ENCODE measurements around the gene FNTB. TPM values are rescaled to one million over a fixed set of nuclear protein-coding genes. Genes with fewer than 3 reads are reported as not detected.

FNTB gene
- total and polyA plus RNA-seq, 2 of the 8 experiments (the other 6 are each of a cell fraction or from before 2014, with no cell fraction given) = 16.0 to 20.7 TPM

DNA sequence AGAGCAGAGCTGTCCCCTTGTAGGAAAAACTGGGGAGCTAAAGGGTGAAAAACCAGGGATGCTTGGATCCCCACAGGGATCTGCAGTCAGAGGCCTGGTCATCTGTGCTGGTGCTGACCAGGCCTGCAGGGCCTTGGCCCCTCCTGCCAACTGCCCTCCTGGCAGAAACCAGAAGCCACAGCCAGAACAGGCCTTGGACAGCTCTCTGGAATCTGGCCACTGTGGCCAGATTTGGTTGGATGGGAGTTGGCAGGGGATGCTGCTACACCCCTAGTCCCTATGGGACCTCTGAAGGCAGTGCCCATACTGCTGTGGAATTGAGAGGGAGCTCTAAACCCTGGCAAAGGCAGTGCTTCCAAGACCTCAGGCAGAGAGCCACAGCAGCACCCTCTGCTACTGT is 35.0 kb upstream of the FNTB start (continued):
- TF ChIP-seq, protein P1, sequence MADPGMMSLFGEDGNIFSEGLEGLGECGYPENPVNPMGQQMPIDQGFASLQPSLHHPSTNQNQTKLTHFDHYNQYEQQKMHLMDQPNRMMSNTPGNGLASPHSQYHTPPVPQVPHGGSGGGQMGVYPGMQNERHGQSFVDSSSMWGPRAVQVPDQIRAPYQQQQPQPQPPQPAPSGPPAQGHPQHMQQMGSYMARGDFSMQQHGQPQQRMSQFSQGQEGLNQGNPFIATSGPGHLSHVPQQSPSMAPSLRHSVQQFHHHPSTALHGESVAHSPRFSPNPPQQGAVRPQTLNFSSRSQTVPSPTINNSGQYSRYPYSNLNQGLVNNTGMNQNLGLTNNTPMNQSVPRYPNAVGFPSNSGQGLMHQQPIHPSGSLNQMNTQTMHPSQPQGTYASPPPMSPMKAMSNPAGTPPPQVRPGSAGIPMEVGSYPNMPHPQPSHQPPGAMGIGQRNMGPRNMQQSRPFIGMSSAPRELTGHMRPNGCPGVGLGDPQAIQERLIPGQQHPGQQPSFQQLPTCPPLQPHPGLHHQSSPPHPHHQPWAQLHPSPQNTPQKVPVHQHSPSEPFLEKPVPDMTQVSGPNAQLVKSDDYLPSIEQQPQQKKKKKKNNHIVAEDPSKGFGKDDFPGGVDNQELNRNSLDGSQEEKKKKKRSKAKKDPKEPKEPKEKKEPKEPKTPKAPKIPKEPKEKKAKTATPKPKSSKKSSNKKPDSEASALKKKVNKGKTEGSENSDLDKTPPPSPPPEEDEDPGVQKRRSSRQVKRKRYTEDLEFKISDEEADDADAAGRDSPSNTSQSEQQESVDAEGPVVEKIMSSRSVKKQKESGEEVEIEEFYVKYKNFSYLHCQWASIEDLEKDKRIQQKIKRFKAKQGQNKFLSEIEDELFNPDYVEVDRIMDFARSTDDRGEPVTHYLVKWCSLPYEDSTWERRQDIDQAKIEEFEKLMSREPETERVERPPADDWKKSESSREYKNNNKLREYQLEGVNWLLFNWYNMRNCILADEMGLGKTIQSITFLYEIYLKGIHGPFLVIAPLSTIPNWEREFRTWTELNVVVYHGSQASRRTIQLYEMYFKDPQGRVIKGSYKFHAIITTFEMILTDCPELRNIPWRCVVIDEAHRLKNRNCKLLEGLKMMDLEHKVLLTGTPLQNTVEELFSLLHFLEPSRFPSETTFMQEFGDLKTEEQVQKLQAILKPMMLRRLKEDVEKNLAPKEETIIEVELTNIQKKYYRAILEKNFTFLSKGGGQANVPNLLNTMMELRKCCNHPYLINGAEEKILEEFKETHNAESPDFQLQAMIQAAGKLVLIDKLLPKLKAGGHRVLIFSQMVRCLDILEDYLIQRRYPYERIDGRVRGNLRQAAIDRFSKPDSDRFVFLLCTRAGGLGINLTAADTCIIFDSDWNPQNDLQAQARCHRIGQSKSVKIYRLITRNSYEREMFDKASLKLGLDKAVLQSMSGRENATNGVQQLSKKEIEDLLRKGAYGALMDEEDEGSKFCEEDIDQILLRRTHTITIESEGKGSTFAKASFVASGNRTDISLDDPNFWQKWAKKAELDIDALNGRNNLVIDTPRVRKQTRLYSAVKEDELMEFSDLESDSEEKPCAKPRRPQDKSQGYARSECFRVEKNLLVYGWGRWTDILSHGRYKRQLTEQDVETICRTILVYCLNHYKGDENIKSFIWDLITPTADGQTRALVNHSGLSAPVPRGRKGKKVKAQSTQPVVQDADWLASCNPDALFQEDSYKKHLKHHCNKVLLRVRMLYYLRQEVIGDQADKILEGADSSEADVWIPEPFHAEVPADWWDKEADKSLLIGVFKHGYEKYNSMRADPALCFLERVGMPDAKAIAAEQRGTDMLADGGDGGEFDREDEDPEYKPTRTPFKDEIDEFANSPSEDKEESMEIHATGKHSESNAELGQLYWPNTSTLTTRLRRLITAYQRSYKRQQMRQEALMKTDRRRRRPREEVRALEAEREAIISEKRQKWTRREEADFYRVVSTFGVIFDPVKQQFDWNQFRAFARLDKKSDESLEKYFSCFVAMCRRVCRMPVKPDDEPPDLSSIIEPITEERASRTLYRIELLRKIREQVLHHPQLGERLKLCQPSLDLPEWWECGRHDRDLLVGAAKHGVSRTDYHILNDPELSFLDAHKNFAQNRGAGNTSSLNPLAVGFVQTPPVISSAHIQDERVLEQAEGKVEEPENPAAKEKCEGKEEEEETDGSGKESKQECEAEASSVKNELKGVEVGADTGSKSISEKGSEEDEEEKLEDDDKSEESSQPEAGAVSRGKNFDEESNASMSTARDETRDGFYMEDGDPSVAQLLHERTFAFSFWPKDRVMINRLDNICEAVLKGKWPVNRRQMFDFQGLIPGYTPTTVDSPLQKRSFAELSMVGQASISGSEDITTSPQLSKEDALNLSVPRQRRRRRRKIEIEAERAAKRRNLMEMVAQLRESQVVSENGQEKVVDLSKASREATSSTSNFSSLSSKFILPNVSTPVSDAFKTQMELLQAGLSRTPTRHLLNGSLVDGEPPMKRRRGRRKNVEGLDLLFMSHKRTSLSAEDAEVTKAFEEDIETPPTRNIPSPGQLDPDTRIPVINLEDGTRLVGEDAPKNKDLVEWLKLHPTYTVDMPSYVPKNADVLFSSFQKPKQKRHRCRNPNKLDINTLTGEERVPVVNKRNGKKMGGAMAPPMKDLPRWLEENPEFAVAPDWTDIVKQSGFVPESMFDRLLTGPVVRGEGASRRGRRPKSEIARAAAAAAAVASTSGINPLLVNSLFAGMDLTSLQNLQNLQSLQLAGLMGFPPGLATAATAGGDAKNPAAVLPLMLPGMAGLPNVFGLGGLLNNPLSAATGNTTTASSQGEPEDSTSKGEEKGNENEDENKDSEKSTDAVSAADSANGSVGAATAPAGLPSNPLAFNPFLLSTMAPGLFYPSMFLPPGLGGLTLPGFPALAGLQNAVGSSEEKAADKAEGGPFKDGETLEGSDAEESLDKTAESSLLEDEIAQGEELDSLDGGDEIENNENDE (IDR thresholded peaks at IDR 0.05; ENCODE audit: insufficient replicate concordance, low read length) = no peak
- no peak for TF ChIP-seq SIRT6 (IDR thresholded peaks at IDR 0.05; ENCODE audit: low read length)
- no peak for TF ChIP-seq CHD1 (IDR thresholded peaks at IDR 0.05; ENCODE audit: low read depth, low read length)
- no peak for TF ChIP-seq RNF2 (IDR thresholded peaks at IDR 0.05; ENCODE audit: borderline replicate concordance, low read depth, low read length, missing control alignments, poor library complexity, severe bottlenecking)
- TF ChIP-seq CEBPB (IDR thresholded peaks at IDR 0.05; ENCODE audit: low read depth, low read length) = no peak
- TF ChIP-seq HDAC2 (IDR thresholded peaks at IDR 0.05; ENCODE audit: borderline replicate concordance in 1 of 2, low read depth in 2 of 2, low read length in 2 of 2) = no peak
- TF ChIP-seq MAFK (IDR thresholded peaks at IDR 0.05; ENCODE audit: low read depth, low read length) = no peak
- TF ChIP-seq EZH2 (IDR thresholded peaks at IDR 0.05; ENCODE audit: low read depth, low read length, severe bottlenecking) = no peak
- no peak for TF ChIP-seq TBP (IDR thresholded peaks at IDR 0.05; ENCODE audit: low read depth, low read length)
